Tibial artery (tissue), 4 donors: ENCODE results near the gene SLC22A1.

Experiments used
- DNase-seq, 2 donors: peaks; one replicate each; pipeline ENCODE4 v3.0.0-alpha.2; 2019
- H3K27ac ChIP-seq, 2 donors: fragments of 200-600 bp; sonication (generic) in 1 of 2; 1 replicate in 1 of 2; 2 replicates in 1 of 2; pipeline ENCODE4 v1.5.1; 2018 to 2019; ENCODE audit warnings: mild to moderate bottlenecking in 1 of 2
- H3K27me3 ChIP-seq, 2 donors: fragments of 200-600 bp; sonication (generic) in 1 of 2; one replicate each; pipeline versions ENCODE4 v1.5.1 to v1.6.0; 2016 to 2019
- H3K36me3 ChIP-seq, 3 donors: fragments of 200-600 bp; sonication (generic) in 2 of 3; one replicate each; pipeline ENCODE4 v1.5.1; 2016 to 2019; ENCODE audit warnings: mild to moderate bottlenecking in 2 of 3
- H3K4me1 ChIP-seq, 4 donors: fragments of 200-600 bp; sonication (generic) in 2 of 4; 1 replicate in 3 of 4; 2 replicates in 1 of 4; pipeline ENCODE4 v1.5.1; 2016 to 2019
- H3K4me3 ChIP-seq, 2 donors: fragments of 200-600 bp; sonication (generic) in 1 of 2; 1 replicate in 1 of 2; 2 replicates in 1 of 2; pipeline ENCODE4 v1.5.1; 2018 to 2019; ENCODE audit warnings: mild to moderate bottlenecking in 2 of 2
- H3K9me3 ChIP-seq, 3 donors: fragments of 200-600 bp; sonication (generic) in 1 of 3; one replicate each; pipeline ENCODE4 v1.5.1; 2016 to 2019
- intact Hi-C: fragments of 100-400 bp; cut with DNase I; formaldehyde crosslinking; loops from one replicate; pipeline ENCODE4 v1.15.0; 2023; ENCODE audit warnings: low total_unique reads
- TF ChIP-seq, protein P1 (sequence below), 2 experiments: fragments of 200-600 bp in 1 of 2; fragments of 450-650 bp in 1 of 2; IDR thresholded peaks; one replicate each; pipeline ENCODE4 v1.5.1; 2017 to 2019; ENCODE audit warnings: antibody characterized with exemption in 2 of 2, mild to moderate bottlenecking in 1 of 2, moderate library complexity in 1 of 2

SLC22A1 gene

GRCh38 chr6:160093946-160094345 lies 27.7 kb upstream of the SLC22A1 start:
- DNase-seq: no peak
- Histone ChIP-seq H3K4me3 (no peak overlapping the region), H3K4me1 (peaks cover 0 to 1% (median 0%) of the 10 kb centered on the region in 4 donors), H3K27me3 (no peaks in the 10 kb centered on the region), H3K27ac (no peak overlapping the region), H3K36me3 (peaks cover 63 to 99% (median 92%) of the 10 kb centered on the region in 3 donors), H3K9me3 (no peaks in the 10 kb centered on the region)
- intact Hi-C loops: no loop called here
- TF ChIP-seq, protein P1, sequence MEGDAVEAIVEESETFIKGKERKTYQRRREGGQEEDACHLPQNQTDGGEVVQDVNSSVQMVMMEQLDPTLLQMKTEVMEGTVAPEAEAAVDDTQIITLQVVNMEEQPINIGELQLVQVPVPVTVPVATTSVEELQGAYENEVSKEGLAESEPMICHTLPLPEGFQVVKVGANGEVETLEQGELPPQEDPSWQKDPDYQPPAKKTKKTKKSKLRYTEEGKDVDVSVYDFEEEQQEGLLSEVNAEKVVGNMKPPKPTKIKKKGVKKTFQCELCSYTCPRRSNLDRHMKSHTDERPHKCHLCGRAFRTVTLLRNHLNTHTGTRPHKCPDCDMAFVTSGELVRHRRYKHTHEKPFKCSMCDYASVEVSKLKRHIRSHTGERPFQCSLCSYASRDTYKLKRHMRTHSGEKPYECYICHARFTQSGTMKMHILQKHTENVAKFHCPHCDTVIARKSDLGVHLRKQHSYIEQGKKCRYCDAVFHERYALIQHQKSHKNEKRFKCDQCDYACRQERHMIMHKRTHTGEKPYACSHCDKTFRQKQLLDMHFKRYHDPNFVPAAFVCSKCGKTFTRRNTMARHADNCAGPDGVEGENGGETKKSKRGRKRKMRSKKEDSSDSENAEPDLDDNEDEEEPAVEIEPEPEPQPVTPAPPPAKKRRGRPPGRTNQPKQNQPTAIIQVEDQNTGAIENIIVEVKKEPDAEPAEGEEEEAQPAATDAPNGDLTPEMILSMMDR (IDR thresholded peaks at IDR 0.05): no peak

- TF ChIP-seq, protein P1 (IDR thresholded peaks at IDR 0.05): no peak
- Histone ChIP-seq H3K27ac (no peak overlapping the region), H3K27me3 (no peaks in the 10 kb centered on the region), H3K36me3 (peaks cover 50 to 88% (median 79%) of the 10 kb centered on the region in 3 donors), H3K9me3 (no peaks in the 10 kb centered on the region), H3K4me1 (peaks cover 0 to under 1% (median 0%) of the 10 kb centered on the region in 4 donors), H3K4me3 (no peak overlapping the region)
- no peak for DNase-seq
- intact Hi-C loops: no loop called here
Observed at GRCh38 chr6:160095146-160095845, 26.3 kb upstream of the SLC22A1 start.

DNA sequence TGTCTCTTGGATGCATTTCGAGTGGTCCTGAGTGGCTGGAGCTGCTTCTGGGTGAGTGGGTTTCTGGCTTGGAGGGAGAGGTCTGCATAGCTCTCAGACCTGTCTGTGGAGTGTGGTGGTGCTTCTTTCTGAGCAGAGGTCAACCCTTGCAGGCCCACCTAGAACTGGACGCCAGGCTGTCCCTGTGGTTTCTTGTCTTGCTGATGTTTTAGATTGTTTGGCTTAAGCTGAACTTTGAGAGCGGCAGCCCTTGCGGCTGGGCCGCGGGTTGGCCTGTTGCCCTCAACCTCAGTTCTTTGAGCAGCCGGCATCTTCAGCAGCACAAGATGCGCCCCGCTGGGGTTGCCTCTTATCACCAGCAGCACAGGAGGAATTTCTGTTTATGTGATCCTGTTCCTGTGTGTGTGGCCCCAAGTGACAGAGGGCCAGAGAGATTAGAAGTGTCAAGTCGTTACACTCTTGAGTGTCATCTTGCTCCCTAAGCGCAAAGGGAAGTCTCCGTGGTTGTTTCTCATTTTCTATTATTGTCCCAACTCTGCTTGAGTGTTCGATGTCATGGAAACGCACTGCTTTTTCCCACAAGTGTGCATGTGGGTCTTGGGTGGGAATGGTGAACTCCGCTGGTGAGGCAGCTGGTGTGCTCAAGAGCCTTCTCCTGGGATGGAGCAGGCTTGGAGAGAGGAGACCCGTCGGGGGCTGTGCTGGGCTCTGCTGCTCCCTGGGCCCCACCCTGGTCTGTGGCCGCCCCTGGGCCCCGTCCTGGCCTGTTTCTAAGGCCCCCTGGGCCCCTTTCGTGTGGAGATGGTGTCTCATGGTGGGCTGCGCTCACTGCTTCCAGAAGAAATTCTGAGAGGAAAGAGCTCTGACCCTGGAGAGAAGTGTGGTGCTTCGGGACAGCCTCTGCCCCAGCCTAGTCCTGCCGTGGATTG lies 20.1 kb upstream of the SLC22A1 start:
- no peaks in the 10 kb centered on the region for H3K9me3 ChIP-seq
- peaks cover 31 to 80% (median 49%) of the 10 kb centered on the region in 3 donors for H3K36me3 ChIP-seq
- intact Hi-C loops: no loop called here
- peak in 1 of 2 donors; percentile 63 for DNase-seq
- H3K4me3 ChIP-seq: no peak overlapping the region
- peak overlapping the region; percentile 78 to 79 for H3K27ac ChIP-seq
- H3K27me3 ChIP-seq: no peaks in the 10 kb centered on the region
- TF ChIP-seq, protein P1 (IDR thresholded peaks at IDR 0.05): no peak
- peaks cover 0 to 26% (median 12%) of the 10 kb centered on the region in 4 donors for H3K4me1 ChIP-seq

DNA sequence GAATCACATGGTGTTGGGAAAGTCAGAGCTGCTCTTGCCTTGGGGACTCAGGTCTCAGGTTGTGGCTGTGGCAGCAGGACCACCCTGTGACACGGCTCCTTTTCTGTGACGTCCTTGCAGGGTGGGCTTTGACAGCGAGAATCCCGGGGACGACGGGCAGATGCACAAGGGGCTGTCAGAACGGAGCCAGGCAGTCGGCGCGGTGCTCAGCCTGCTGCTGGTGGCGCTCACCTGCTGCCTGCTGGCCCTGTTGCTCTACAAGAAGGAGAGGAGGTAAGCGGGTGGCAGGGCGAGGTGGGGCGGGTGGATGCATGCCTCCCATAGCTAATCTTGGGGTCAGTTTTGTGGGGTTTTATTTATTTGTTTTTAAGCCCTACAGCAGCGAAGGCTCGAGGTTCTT lies 19.2 kb upstream of the SLC22A1 start:
- no peaks in the 10 kb centered on the region for H3K27me3 ChIP-seq
- peaks cover 23 to 74% (median 48%) of the 10 kb centered on the region in 3 donors for H3K36me3 ChIP-seq
- intact Hi-C loops: no loop called here
- DNase-seq: peak in 1 of 2 donors; percentile 64
- TF ChIP-seq, protein P1 (IDR thresholded peaks at IDR 0.05): no peak
- H3K9me3 ChIP-seq: no peaks in the 10 kb centered on the region
- no peak overlapping the region for H3K4me3 ChIP-seq
- peaks cover 0 to 26% (median 12%) of the 10 kb centered on the region in 4 donors for H3K4me1 ChIP-seq
- H3K27ac ChIP-seq: peak overlapping the region; percentile 78 to 79

- DNase-seq: peak in 1 of 2 donors; percentile 65
- intact Hi-C loops: no loop called here
- no peaks in the 10 kb centered on the region for H3K9me3 ChIP-seq
- TF ChIP-seq, protein P1 (IDR thresholded peaks at IDR 0.05): peak in 1 of 2 experiments; percentile 43
- H3K36me3 ChIP-seq: peaks cover 19 to 66% (median 40%) of the 10 kb centered on the region in 3 donors
- peak overlapping the region; percentile 78 to 79 for H3K27ac ChIP-seq
- peaks cover 0 to 26% (median 12%) of the 10 kb centered on the region in 4 donors for H3K4me1 ChIP-seq
- no peak overlapping the region for H3K4me3 ChIP-seq
- no peaks in the 10 kb centered on the region for H3K27me3 ChIP-seq
Observed at GRCh38 chr6:160102956-160103824, 18.4 kb upstream of the SLC22A1 start.
